NCI-H1436 (cell line): ENCODE results near the gene ST3GAL4.
"Not testable (repeated sequence)": the region's sequence is repeated elsewhere in the genome, so short reads cannot be mapped to it uniquely, and the experiment has no call there.

Source experiments
- DNase-seq: peaks from one replicate; lab custom pipeline; 2025; lab: John Stamatoyannopoulos, UW

ST3GAL4 gene

GRCh38 chr11:126346586-126346940 lies 8.9 kb upstream of the ST3GAL4 start:
- DNase-seq = no peak

- not testable (repeated sequence) for DNase-seq
Observed at GRCh38 chr11:126346946-126347345, 8.5 kb upstream of the ST3GAL4 start.

GRCh38 chr11:126347751-126348668 lies 7.5 kb upstream of the ST3GAL4 start:
- DNase-seq = no peak

GRCh38 chr11:126348806-126349582 lies 6.5 kb upstream of the ST3GAL4 start:
- DNase-seq = no peak

GRCh38 chr11:126350836-126351235 lies 4.7 kb upstream of the ST3GAL4 start:
- DNase-seq = no peak

- no peak for DNase-seq
Observed at GRCh38 chr11:126352163-126352562, 3.3 kb upstream of the ST3GAL4 start.

- DNase-seq = no peak
Observed at GRCh38 chr11:126352934-126353801, 2.3 kb upstream of the ST3GAL4 start.

- DNase-seq = no peak
Observed at GRCh38 chr11:126354631-126355323, 709 bp upstream of the ST3GAL4 start.

- DNase-seq = no peak
Observed at GRCh38 chr11:126355926-126356897, 726 bp downstream of the ST3GAL4 start.

GRCh38 chr11:126357055-126357962 lies 1.8 kb downstream of the ST3GAL4 start:
- no peak for DNase-seq

GRCh38 chr11:126357969-126358762 lies 2.7 kb downstream of the ST3GAL4 start:
- no peak for DNase-seq

- no peak for DNase-seq
Observed at GRCh38 chr11:126358763-126359160, 3.3 kb downstream of the ST3GAL4 start.

- no peak for DNase-seq
Observed at GRCh38 chr11:126359431-126360048, 4.1 kb downstream of the ST3GAL4 start.

GRCh38 chr11:126360049-126360446 lies 4.6 kb downstream of the ST3GAL4 start:
- DNase-seq = no peak

- DNase-seq = no peak
Observed at GRCh38 chr11:126361400-126361799, 5.9 kb downstream of the ST3GAL4 start.

- no peak for DNase-seq
Observed at GRCh38 chr11:126362879-126363655, 7.6 kb downstream of the ST3GAL4 start.

GRCh38 chr11:126363706-126364248 lies 8.3 kb downstream of the ST3GAL4 start:
- DNase-seq = no peak
